ENCODE results near the gene PGRMC2. TPM values are rescaled to one million over a fixed set of nuclear protein-coding genes. Genes with fewer than 3 reads are reported as not detected.

Gene PGRMC2
- total and polyA plus RNA-seq, 2 of the 4 experiments (the other 2 are of a cell fraction) = 13.4 to 40.7 TPM

- no peak for TF ChIP-seq RCOR1 (IDR thresholded peaks at IDR 0.05; ENCODE audit: insufficient replicate concordance, low read length)
Observed at GRCh38 chr4:128315756-128316520, 28.3 kb upstream of the PGRMC2 start (continued).

GRCh38 chr4:128311659-128312403, 24.2 kb upstream of the PGRMC2 start:
- in situ Hi-C loops (cut with MboI; ENCODE audit: low sequenced_read_pairs) (no loop called here), intact Hi-C loops (cut with micrococcal nuclease) (no loop called here), dilution Hi-C loops (cut with HindIII; ENCODE audit: low sequenced_read_pairs, unreplicated experiment) (no loop called here)
- Histone ChIP-seq H2BK20ac (ENCODE audit: low read depth, low read length) (no peak overlapping the region), H2AK5ac (ENCODE audit: low read depth, low read length) (no peak overlapping the region), H4K20me1 (ENCODE audit: insufficient read depth, low read length) (no peaks in the 10 kb centered on the region), H3K9ac (ENCODE audit: low read depth, low read length) (no peak overlapping the region), H3K4me3 (ENCODE audit: insufficient read depth, low read depth, low read length) (no peak overlapping the region), H3K27me3 (ENCODE audit: control insufficient read depth, insufficient read depth, low read length) (no peaks in the 10 kb centered on the region), H2BK15ac (ENCODE audit: low read depth, low read length) (0 out of 3 replicates have a peak overlapping the region, but pooled peaks have one; percentile 34), H3K4me1 (ENCODE audit: control insufficient read depth, insufficient read depth, low read length) (peaks cover 12% of the 10 kb centered on the region), H3K9me1 (ENCODE audit: insufficient read depth, low read length) (no peaks in the 10 kb centered on the region; the same call in 1 of the 2 replicates), H3K14ac (replicated peaks; ENCODE audit: low read depth, low read length) (no peak overlapping the region), H3K18ac (ENCODE audit: low read depth, low read length) (no peak overlapping the region), H2AK9ac (replicated peaks; ENCODE audit: low read depth, low read length, poor library complexity) (no peak overlapping the region), H3K4ac (ENCODE audit: low read depth, low read length) (no peak overlapping the region), H4K5ac (ENCODE audit: low read depth, low read length) (no peak overlapping the region), H3K79me1 (ENCODE audit: low read depth in 1 of 2, low read length in 2 of 2) (no peaks in the 10 kb centered on the region), H2AFZ (replicated peaks; ENCODE audit: low read length, poor library complexity) (no peak overlapping the region), H4K8ac (ENCODE audit: low read depth in 2 of 2, low read length in 2 of 2) (peak overlapping the region in 1 of 2 experiments; percentile 35; a peak in 1 of 4 replicates), H3K23ac (ENCODE audit: low read depth, low read length) (no peak overlapping the region), H2BK5ac (ENCODE audit: low read depth, low read length, poor library complexity, severe bottlenecking) (no peak overlapping the region), H3K4me2 (ENCODE audit: low read depth, low read length) (no peak overlapping the region), H3K36me3 (ENCODE audit: control insufficient read depth, insufficient read depth, low read length) (no peaks in the 10 kb centered on the region), H3K9me3 (ENCODE audit: control insufficient read depth, insufficient read depth, low read length) (no peaks in the 10 kb centered on the region), H4K91ac (ENCODE audit: insufficient read depth, low read depth, low read length) (no peak overlapping the region), H3K56ac (ENCODE audit: extremely low read depth, insufficient read depth, low read length) (no peak overlapping the region), H2BK120ac (ENCODE audit: low read depth, low read length) (no peak overlapping the region), H3K27ac (ENCODE audit: insufficient read depth, low read length) (no peak overlapping the region)
- WGBS, 2 experiments (ENCODE audit: extremely low coverage in 2 of 2, insufficient read length in 1 of 2) = no CpG with 5 or more reads among the region's 2 CpGs
- ChIA-PET POLR2A (ENCODE audit: unreplicated experiment) (no interaction called here), CTCF (interaction anchor here (0.6 kb wide), 2 partner anchors 22 to 23 kb away, joined by 3 to 5 read pairs; no protein-coding TSS in a partner anchor)
- ATAC-seq (ENCODE audit: low read depth) (no peak), DNase-seq (no peak)
- no peak for TF ChIP-seq MAFK (IDR thresholded peaks at IDR 0.05; ENCODE audit: low read depth, low read length)
- TF ChIP-seq ELK1 (IDR thresholded peaks at IDR 0.05; ENCODE audit: borderline replicate concordance, low read depth, low read length) = no peak
- TF ChIP-seq RFX5 (IDR thresholded peaks at IDR 0.05; ENCODE audit: low read depth, low read length) = no peak
- TF ChIP-seq FOS (IDR thresholded peaks at IDR 0.05; ENCODE audit: low read depth, low read length) = no peak
- TF ChIP-seq BHLHE40 (IDR thresholded peaks at IDR 0.05; ENCODE audit: low read depth, low read length) = no peak
- no peak for TF ChIP-seq RAD21 (IDR thresholded peaks at IDR 0.05; ENCODE audit: low read length)
- BruUV-seq (replicated peaks) = no TSS peak

All from IMR-90 (cell line).